SU-DHL-6 (cell line): Measurements from ENCODE around the gene RYR2.

ENCODE experiments used
- H2AFZ ChIP-seq: fragments of 200-600 bp; sonication (generic); 2 replicates; pipeline ENCODE4 v1.6.1; 2014; ENCODE audit warnings: low read depth, mild to moderate bottlenecking, moderate library complexity, mixed read lengths, antibody characterized with exemption, low read length; ENCODE audit not compliant: severe bottlenecking
- H3F3A ChIP-seq: fragments of 200-600 bp; shearing (Covaris generic); 2 replicates; pipeline ENCODE4 v1.6.0; 2016; ENCODE audit warnings: antibody characterized with exemption, mild to moderate bottlenecking; ENCODE audit not compliant: insufficient read depth
- H3K27ac ChIP-seq: fragments of 200-600 bp; sonication (generic); 2 replicates; pipeline ENCODE4 v1.5.1; 2016; ENCODE audit warnings: low read depth, mild to moderate bottlenecking, low read length, moderate library complexity, mixed read lengths
- H3K27me3 ChIP-seq: fragments of 200-600 bp; sonication (generic), shearing (Covaris generic); 2 replicates; pipeline ENCODE4 v1.6.0; 2014; ENCODE audit warnings: mild to moderate bottlenecking, low read length
- H3K36me3 ChIP-seq: fragments of 200-600 bp; sonication (generic); 2 replicates; pipeline ENCODE4 v1.6.1; 2014; ENCODE audit warnings: mild to moderate bottlenecking, low read length, mixed read lengths
- H3K4me2 ChIP-seq: fragments of 300-600, 200-600 bp; shearing (Covaris generic), sonication (generic); 2 replicates; pipeline ENCODE4 v1.6.0; 2014; ENCODE audit warnings: low read length, low read depth, mild to moderate bottlenecking; ENCODE audit not compliant: poor library complexity, severe bottlenecking
- H3K4me3 ChIP-seq: fragments of 200-600 bp; sonication (generic); 2 replicates; pipeline ENCODE4 v1.5.1; 2014; ENCODE audit warnings: antibody characterized with exemption, low read length, mild to moderate bottlenecking, mixed read lengths; ENCODE audit not compliant: insufficient read depth, poor library complexity, severe bottlenecking
- H3K79me2 ChIP-seq: fragments of 200-600 bp; sonication (generic); 2 replicates; pipeline ENCODE4 v1.6.1; 2014; ENCODE audit warnings: mild to moderate bottlenecking, low read length, moderate library complexity; ENCODE audit not compliant: insufficient read depth
- H3K9ac ChIP-seq: fragments of 200-600 bp; sonication (generic); 2 replicates; pipeline ENCODE4 v1.7.0; 2014; ENCODE audit warnings: mild to moderate bottlenecking, low read length
- H3K9me2 ChIP-seq: fragments of 200-600 bp; sonication (generic); replicated peaks from 2 replicates; pipeline ENCODE4 v1.6.1; 2014; ENCODE audit warnings: low read length; ENCODE audit not compliant: insufficient read depth
- H3K9me3 ChIP-seq: fragments of 200-600 bp; sonication (generic); 2 replicates; pipeline ENCODE4 v1.6.1; 2014; ENCODE audit warnings: low read length, mixed read lengths; ENCODE audit not compliant: insufficient read depth
- H4K20me1 ChIP-seq: fragments of 200-600 bp; sonication (generic); 2 replicates; pipeline ENCODE4 v1.6.1; 2014; ENCODE audit warnings: low read depth, mild to moderate bottlenecking, antibody characterized with exemption, low read length, moderate library complexity, mixed read lengths
- CTCF ChIP-seq: fragments of 200-600 bp; sonication (generic); IDR thresholded peaks from one replicate; pipeline ENCODE4 v1.5.1; 2017; ENCODE audit warnings: antibody characterized with exemption, mild to moderate bottlenecking, low read length, moderate library complexity; ENCODE audit not compliant: insufficient read depth, poor library complexity, severe bottlenecking
- EZH2phosphoT487 ChIP-seq: fragments of 200-600 bp; sonication (generic), shearing (Covaris generic); conservative IDR thresholded peaks from 2 replicates; pipeline ENCODE4 v1.6.1; 2018; ENCODE audit warnings: mild to moderate bottlenecking, antibody characterized with exemption, low read length, moderate library complexity, mixed read lengths

RYR2 gene

GRCh38 chr1:237091691-237092090 is 49.7 kb downstream of the RYR2 start:
- Histone ChIP-seq H3K9me2 (no peaks in the 10 kb centered on the region), H3K9ac (no peak overlapping the region), H3K79me2 (no peaks in the 10 kb centered on the region), H3K4me2 (no peak overlapping the region), H3K9me3 (no peaks in the 10 kb centered on the region), H3K4me3 (no peak overlapping the region), H3F3A (no peaks in the 10 kb centered on the region), H3K27ac (no peak overlapping the region), H2AFZ (no peak overlapping the region), H3K36me3 (no peaks in the 10 kb centered on the region), H3K27me3 (no peaks in the 10 kb centered on the region), H4K20me1 (no peaks in the 10 kb centered on the region)
- TF ChIP-seq CTCF (no peak), EZH2phosphoT487 (no peak)

- Histone ChIP-seq H3K9me2 (no peaks in the 10 kb centered on the region), H3K4me2 (no peak overlapping the region), H3K4me3 (no peak overlapping the region), H3K9me3 (no peaks in the 10 kb centered on the region), H4K20me1 (no peaks in the 10 kb centered on the region), H3K79me2 (no peaks in the 10 kb centered on the region), H3F3A (no peaks in the 10 kb centered on the region), H3K27ac (no peak overlapping the region), H2AFZ (no peak overlapping the region), H3K27me3 (no peaks in the 10 kb centered on the region), H3K9ac (no peak overlapping the region), H3K36me3 (no peaks in the 10 kb centered on the region)
- no peak for TF ChIP-seq CTCF
- TF ChIP-seq EZH2phosphoT487: no peak
These were observed 51.7 kb downstream of the RYR2 start for GRCh38 chr1:237093691-237094090.

GRCh38 chr1:237098541-237098940 is 56.6 kb downstream of the RYR2 start:
- no peaks in the 10 kb centered on the region for H3K9me2 ChIP-seq
- H3K36me3 ChIP-seq: no peaks in the 10 kb centered on the region
- no peaks in the 10 kb centered on the region for H3K79me2 ChIP-seq
- no peak overlapping the region for H3K4me3 ChIP-seq
- H3K27ac ChIP-seq: no peak overlapping the region
- no peaks in the 10 kb centered on the region for H4K20me1 ChIP-seq
- no peak overlapping the region for H3K9ac ChIP-seq
- no peak overlapping the region for H2AFZ ChIP-seq
- TF ChIP-seq EZH2phosphoT487 (no peak), CTCF (no peak)
- H3K4me2 ChIP-seq: no peak overlapping the region
- H3K9me3 ChIP-seq: no peaks in the 10 kb centered on the region
- H3F3A ChIP-seq: no peaks in the 10 kb centered on the region
- H3K27me3 ChIP-seq: no peaks in the 10 kb centered on the region

- no peak overlapping the region for H2AFZ ChIP-seq
- H3K27me3 ChIP-seq: no peaks in the 10 kb centered on the region
- no peaks in the 10 kb centered on the region for H3K36me3 ChIP-seq
- no peak overlapping the region for H3K27ac ChIP-seq
- no peak for TF ChIP-seq CTCF
- TF ChIP-seq EZH2phosphoT487: no peak
- H3K9ac ChIP-seq: no peak overlapping the region
- no peaks in the 10 kb centered on the region for H3K9me3 ChIP-seq
- no peak overlapping the region for H3K4me3 ChIP-seq
- no peaks in the 10 kb centered on the region for H3K79me2 ChIP-seq
- no peak overlapping the region for H3K4me2 ChIP-seq
- H3F3A ChIP-seq: no peaks in the 10 kb centered on the region
- H3K9me2 ChIP-seq: no peaks in the 10 kb centered on the region
- H4K20me1 ChIP-seq: no peaks in the 10 kb centered on the region
These were observed 61.0 kb downstream of the RYR2 start for GRCh38 chr1:237103021-237103420.
